K562 (cell line): ENCODE measurements around the gene MCIDAS. TPM values are rescaled to one million over a fixed set of nuclear protein-coding genes. Genes with fewer than 3 reads are reported as not detected.
A peak's percentile ranks its signal among the peaks of the same experiment; 100 is the strongest.

ENCODE experiments used
- ATF2 ChIP-seq: sonication (generic); formaldehyde crosslinking; IDR thresholded peaks from 2 replicates; pipeline ENCODE4 v1.8.1; 2022; ENCODE audit warnings: missing genetic modification reagents
- BRD4 ChIP-seq: fragments of 200-600 bp; sonication (generic); IDR thresholded peaks from 2 replicates; pipeline ENCODE4 v1.6.1; 2017; ENCODE audit warnings: inconsistent platforms
- CBFA2T2 ChIP-seq: fragments of 450-650 bp; conservative IDR thresholded peaks from 2 replicates; pipeline ENCODE4 v1.6.1; 2017; ENCODE audit warnings: mild to moderate bottlenecking
- CC2D1A ChIP-seq: fragments of 450-650 bp; IDR thresholded peaks from 2 replicates; pipeline ENCODE4 v1.6.1; 2017; ENCODE audit warnings: mild to moderate bottlenecking
- CLOCK ChIP-seq: fragments of 250-450 bp; sonication (Bioruptor Pico); IDR thresholded peaks from 2 replicates; pipeline ENCODE4 v1.4.0; 2020; ENCODE audit warnings: mild to moderate bottlenecking, moderate library complexity, borderline replicate concordance
- CTBP1 ChIP-seq: fragments of 450-650 bp; IDR thresholded peaks from 2 replicates; pipeline ENCODE4 v1.6.1; 2016; ENCODE audit warnings: borderline replicate concordance
- CTCF ChIP-seq, 3 experiments: IDR thresholded peaks in 2 of 3; conservative IDR thresholded peaks in 1 of 3; 2 replicates each; pipeline ENCODE4 v1.5.1; 2011 to 2012; ENCODE audit warnings: low read length in 3 of 3, mild to moderate bottlenecking in 3 of 3, control low read depth in 2 of 3, improper control_type of control experiment in 1 of 3, inconsistent platforms in 1 of 3, low read depth in 1 of 3, mixed read lengths in 1 of 3, moderate library complexity in 1 of 3; ENCODE audit not compliant: insufficient read depth in 2 of 3
- EHMT2 ChIP-seq: fragments of 450-650 bp; IDR thresholded peaks from 2 replicates; pipeline ENCODE4 v1.6.1; 2018; ENCODE audit warnings: antibody characterized with exemption
- EWSR1 ChIP-seq: fragments of 450-650 bp; IDR thresholded peaks from 2 replicates; pipeline ENCODE4 v1.6.1; 2018; ENCODE audit warnings: borderline replicate concordance, mild to moderate bottlenecking, low read depth, moderate library complexity; ENCODE audit not compliant: partially characterized antibody
- FIP1L1 ChIP-seq: fragments of 200-400 bp; formaldehyde crosslinking; IDR thresholded peaks from 2 replicates; pipeline ENCODE4 v1.6.1; 2018; ENCODE audit warnings: mild to moderate bottlenecking, low read depth, low read length; ENCODE audit not compliant: poor library complexity, severe bottlenecking
- HMG20A ChIP-seq: fragments of 450-650 bp; formaldehyde crosslinking; conservative IDR thresholded peaks from 2 replicates; pipeline ENCODE4 v1.4.0; 2020; ENCODE audit warnings: mild to moderate bottlenecking, mixed read lengths
- HNRNPK ChIP-seq: fragments of 200-400 bp; formaldehyde crosslinking; IDR thresholded peaks from one replicate; pipeline ENCODE4 v1.6.1; 2018; ENCODE audit warnings: mild to moderate bottlenecking, low read depth, low read length; ENCODE audit not compliant: poor library complexity, severe bottlenecking
- HOXB6 ChIP-seq: fragments of 250-450 bp; sonication (Bioruptor Pico); IDR thresholded peaks from 2 replicates; pipeline ENCODE4 v1.5.1; 2022; ENCODE audit warnings: mild to moderate bottlenecking, borderline replicate concordance
- LEF1 ChIP-seq: fragments of 450-650 bp; IDR thresholded peaks from 2 replicates; pipeline ENCODE4 v1.6.1; 2016; ENCODE audit warnings: mild to moderate bottlenecking
- MEF2A ChIP-seq: IDR thresholded peaks from 2 replicates; pipeline ENCODE4 v1.6.1; 2011; ENCODE audit warnings: low read depth, mild to moderate bottlenecking, low read length, moderate library complexity; ENCODE audit not compliant: control insufficient read depth
- MEIS2 ChIP-seq: fragments of 450-650 bp; IDR thresholded peaks from 2 replicates; pipeline ENCODE4 v1.6.1; 2014; ENCODE audit warnings: mild to moderate bottlenecking; ENCODE audit not compliant: partially characterized antibody
- RCOR1 ChIP-seq, 2 experiments: IDR thresholded peaks; 2 replicates each; pipeline ENCODE4 v1.6.1; 2012; ENCODE audit warnings: low read depth in 2 of 2, low read length in 2 of 2, borderline replicate concordance in 1 of 2, improper control_type of control experiment in 1 of 2
- SMARCB1 ChIP-seq: IDR thresholded peaks from 2 replicates; pipeline ENCODE4 v1.6.1; 2011; ENCODE audit warnings: improper control_type of control experiment, low read depth; ENCODE audit not compliant: insufficient read length
- TSC22D4 ChIP-seq: fragments of 450-650 bp; IDR thresholded peaks from 2 replicates; pipeline ENCODE4 v1.6.1; 2016; ENCODE audit warnings: missing genetic modification characterization, missing biosample characterization, control low read depth
- ZNF133 ChIP-seq: fragments of 250-450 bp; sonication (Bioruptor Pico); IDR thresholded peaks from 2 replicates; pipeline ENCODE4 v1.4.0; 2020; ENCODE audit warnings: mild to moderate bottlenecking
- ZNF511 ChIP-seq: sonication (generic); formaldehyde crosslinking; IDR thresholded peaks from 2 replicates; pipeline ENCODE4 v1.8.0; 2022; ENCODE audit warnings: mild to moderate bottlenecking, missing genetic modification reagents
- ZNF778 ChIP-seq: fragments of 450-650 bp; formaldehyde crosslinking; IDR thresholded peaks from 2 replicates; pipeline ENCODE4 v1.4.0; 2020; ENCODE audit warnings: mild to moderate bottlenecking, moderate library complexity
- polyA plus RNA-seq, 8 experiments: library from polyadenylated mRNA; depleted of rRNA in 4 of 8; stranded (reverse) in 5 of 8; unstranded in 3 of 8; fragments of >200 nt; fragmentation: Nextera tagmentation in 2 of 8; fragmentation: Illumina TruSeq in 1 of 8; extraction: Ambion mirVana in 2 of 8; extraction: Trizol in 1 of 8; gene quantifications; 2 replicates each; pipeline versions ENCODE4 v1.2.1 to v1.2.3, GENCODE V29; 2011 to 2014; ENCODE audit warnings: inconsistent platforms in 1 of 8, missing spikeins in 1 of 8
- total RNA-seq, 7 experiments: library from RNA; depleted of rRNA in 6 of 7; stranded (reverse); fragments of >200 nt in 6 of 7; fragmentation: Illumina TruSeq in 2 of 7; extraction: Trizol in 2 of 7; gene quantifications; 2 replicates each; pipeline versions ENCODE4 v1.2.1 to v1.2.3, GENCODE V29; 2011 to 2021; ENCODE audit warnings: low replicate concordance in 1 of 7

Gene MCIDAS
- total and polyA plus RNA-seq, 9 of the 15 experiments (the other 6 are each of a cell fraction or from before 2014, with no cell fraction given): 0.07 to 1.5 (median 0.69) TPM

GRCh38 chr5:55226934-55227663, at the start of gene MCIDAS (continued):
- TF ChIP-seq CTCF (IDR thresholded peaks at IDR 0.05 in 2 of 3, conservative IDR thresholded peaks at IDR 0.05 in 1 of 3; ENCODE audit: insufficient read depth in 2 of 3, low read depth in 1 of 3, low read length in 3 of 3) (peak in 2 of 3 experiments; percentile 39 to 50; a peak in 4 of 6 replicates), CLOCK (CRISPR knock-in tag) (no peak), TSC22D4 (tag) (no peak), HMG20A (CRISPR knock-in tag) (no peak), SMARCB1 (no peak), BRD4 (no peak), EWSR1 (no peak), ZNF511 (CRISPR knock-in tag) (peak; percentile 73), EHMT2 (no peak), CTBP1 (peak; percentile 59), MEIS2 (peak; percentile 91), ZNF778 (no peak), CC2D1A (no peak), HOXB6 (CRISPR knock-in tag) (no peak), RCOR1 (IDR thresholded peaks at IDR 0.05; ENCODE audit: borderline replicate concordance in 1 of 2, low read depth in 2 of 2, low read length in 2 of 2) (peak in 1 of 2 experiments; percentile 15; a peak in 1 of 4 replicates), FIP1L1 (peak; percentile 24), CBFA2T2 (no peak), ATF2 (CRISPR knock-in tag) (no peak), HNRNPK (no peak), LEF1 (no peak), ZNF133 (CRISPR knock-in tag) (no peak), MEF2A (no peak)
